Mononuclear cell (primary cell): ENCODE data around the gene PNPO. TPM values are rescaled to one million over a fixed set of nuclear protein-coding genes. Genes with fewer than 3 reads are reported as not detected.
"Not testable (repeated sequence)": the region's sequence is repeated elsewhere in the genome, so short reads cannot be mapped to it uniquely, and the experiment has no call there.

Experiments used
- H3K27me3 ChIP-seq: 2 replicates; pipeline ENCODE4 v1.6.0; 2011; ENCODE audit warnings: low read length, control low read depth; ENCODE audit not compliant: insufficient read depth
- H3K4me1 ChIP-seq: 2 replicates; pipeline ENCODE4 v1.5.1; 2011; ENCODE audit warnings: mild to moderate bottlenecking, low read length, control low read depth; ENCODE audit not compliant: insufficient read depth
- H3K4me3 ChIP-seq: 2 replicates; pipeline ENCODE4 v1.5.1; 2011; ENCODE audit warnings: mild to moderate bottlenecking, low read length, moderate library complexity
- H3K9me3 ChIP-seq: 2 replicates; pipeline ENCODE4 v1.5.1; 2011; ENCODE audit warnings: low read depth, mild to moderate bottlenecking, control low read depth, low read length
- total RNA-seq: library from RNA; depleted of rRNA; stranded (reverse); fragments of >200 nt; gene quantifications from one replicate; pipeline ENCODE4 v1.2.3, GENCODE V29; 2012

Gene PNPO
- total RNA-seq, 1 donor, result 6.6 TPM

DNA sequence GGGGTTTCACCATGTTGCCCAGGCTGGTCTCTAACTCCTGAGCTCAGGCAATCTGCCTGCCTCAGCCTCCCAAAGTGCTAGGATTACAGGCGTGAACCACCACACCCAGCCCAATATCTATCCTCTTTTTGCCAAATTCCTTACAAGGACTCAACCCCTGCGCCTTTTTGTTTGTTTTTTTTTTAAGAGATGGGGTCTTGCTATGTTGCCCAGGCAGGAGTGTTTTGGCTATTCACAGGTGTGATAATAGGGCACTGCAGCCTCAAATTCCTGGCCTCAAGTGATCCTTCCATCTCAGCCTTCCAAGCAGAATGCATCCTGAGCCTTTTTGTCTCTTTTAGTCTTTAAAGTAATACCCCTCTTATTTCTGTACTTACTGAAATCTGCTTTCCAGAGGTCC, 28.3 kb upstream of the PNPO start:
- Histone ChIP-seq H3K4me1 (peaks cover 12% of the 10 kb centered on the region), H3K9me3 (no peaks in the 10 kb centered on the region), H3K4me3 (no peak overlapping the region), H3K27me3 (no peaks in the 10 kb centered on the region)

DNA sequence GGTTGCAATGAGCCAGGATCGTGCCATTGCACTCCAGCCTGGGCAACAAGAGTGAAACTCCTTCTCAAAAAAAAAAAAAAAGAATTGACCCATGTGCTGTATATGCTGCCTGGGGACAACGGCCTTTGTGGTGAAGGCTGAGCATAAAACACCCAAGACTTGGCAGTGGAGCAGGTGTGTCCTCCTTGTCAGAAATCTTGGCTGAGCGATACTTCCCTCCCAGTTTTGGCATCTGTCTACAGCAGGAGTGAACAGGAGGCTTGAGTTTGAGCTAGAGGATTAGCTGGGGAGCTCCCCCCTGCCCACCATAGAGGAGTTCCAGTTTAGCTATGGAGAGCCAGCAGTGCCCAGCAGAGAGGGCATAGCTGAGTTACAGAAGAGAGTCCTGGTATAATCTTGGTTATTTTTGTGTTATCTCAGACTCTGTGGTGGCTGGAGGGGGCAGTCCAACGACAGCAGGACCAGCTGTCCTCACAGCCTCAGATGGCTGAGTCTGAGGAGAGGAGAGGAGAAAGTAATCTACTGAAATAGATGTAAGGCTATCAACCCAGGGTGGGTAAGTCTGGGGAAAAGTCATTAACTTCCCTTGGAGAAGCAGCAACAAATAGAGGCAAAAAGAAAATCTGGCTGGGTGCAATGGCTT, 26.9 kb upstream of the PNPO start:
- no peaks in the 10 kb centered on the region for H3K9me3 ChIP-seq
- H3K4me1 ChIP-seq, result peaks cover 13% of the 10 kb centered on the region

GRCh38 chr17:47915776-47916398, 25.5 kb upstream of the PNPO start:
- Histone ChIP-seq H3K27me3 (no peaks in the 10 kb centered on the region), H3K9me3 (no peaks in the 10 kb centered on the region), H3K4me3 (no peak overlapping the region), H3K4me1 (peaks cover 13% of the 10 kb centered on the region)

More for the DNA sequence above, 26.9 kb upstream of the PNPO start:
- Histone ChIP-seq H3K4me3 (no peak overlapping the region), H3K27me3 (no peaks in the 10 kb centered on the region)

DNA sequence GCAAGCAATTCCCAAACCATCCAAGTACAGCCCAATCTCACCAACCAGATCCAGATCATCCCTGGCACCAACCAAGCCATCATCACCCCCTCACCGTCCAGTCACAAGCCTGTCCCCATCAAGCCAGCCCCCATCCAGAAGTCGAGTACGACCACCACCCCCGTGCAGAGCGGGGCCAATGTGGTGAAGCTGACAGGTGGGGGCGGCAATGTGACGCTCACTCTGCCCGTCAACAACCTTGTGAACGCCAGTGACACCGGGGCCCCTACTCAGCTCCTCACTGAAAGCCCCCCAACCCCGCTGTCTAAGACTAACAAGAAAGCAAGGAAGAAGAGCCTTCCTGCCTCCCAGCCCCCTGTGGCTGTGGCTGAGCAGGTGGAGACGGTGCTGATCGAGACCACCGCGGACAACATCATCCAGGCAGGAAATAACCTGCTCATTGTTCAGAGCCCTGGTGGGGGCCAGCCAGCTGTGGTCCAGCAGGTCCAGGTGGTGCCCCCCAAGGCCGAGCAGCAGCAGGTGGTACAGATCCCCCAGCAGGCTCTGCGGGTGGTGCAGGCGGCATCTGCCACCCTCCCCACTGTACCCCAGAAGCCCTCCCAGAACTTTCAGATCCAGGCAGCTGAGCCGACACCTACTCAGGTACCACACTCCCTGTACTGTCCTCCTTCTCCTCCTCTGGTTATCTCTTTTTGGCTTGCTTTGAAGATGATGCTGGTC, 24.7 kb upstream of the PNPO start:
- H3K4me1 ChIP-seq, result peaks cover 13% of the 10 kb centered on the region
- no peaks in the 10 kb centered on the region for H3K27me3 ChIP-seq
- no peaks in the 10 kb centered on the region for H3K9me3 ChIP-seq
- no peak overlapping the region for H3K4me3 ChIP-seq

- Histone ChIP-seq H3K27me3 (no peaks in the 10 kb centered on the region), H3K4me1 (peaks cover 13% of the 10 kb centered on the region), H3K9me3 (no peaks in the 10 kb centered on the region), H3K4me3 (no peak overlapping the region)
Observed at GRCh38 chr17:47917581-47917980, 23.8 kb upstream of the PNPO start.

GRCh38 chr17:47918006-47918405, 23.4 kb upstream of the PNPO start:
- no peaks in the 10 kb centered on the region for H3K27me3 ChIP-seq
- peaks cover 13% of the 10 kb centered on the region for H3K4me1 ChIP-seq
- no peak overlapping the region for H3K4me3 ChIP-seq
- H3K9me3 ChIP-seq, result no peaks in the 10 kb centered on the region

DNA sequence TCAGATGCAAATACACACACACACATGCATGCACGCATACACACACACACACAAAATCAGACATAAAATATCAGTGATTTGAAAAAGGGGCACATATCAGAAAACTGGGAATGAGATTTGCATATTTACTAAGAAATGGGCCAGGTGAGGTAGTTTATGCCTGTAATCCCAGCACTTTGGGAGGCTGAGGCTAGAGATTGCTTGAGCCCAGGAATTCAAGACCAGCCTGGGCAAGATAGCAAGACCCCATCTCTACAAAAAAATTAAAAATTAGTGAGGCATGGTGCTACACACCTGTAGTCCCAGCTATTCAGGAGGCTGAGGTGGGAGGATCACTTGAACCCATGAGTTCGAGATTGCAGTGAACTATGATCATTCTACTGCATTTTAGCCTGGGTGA, 22.4 kb upstream of the PNPO start:
- no peak overlapping the region for H3K4me3 ChIP-seq
- no peaks in the 10 kb centered on the region for H3K27me3 ChIP-seq
- peaks cover 13% of the 10 kb centered on the region for H3K4me1 ChIP-seq
- no peaks in the 10 kb centered on the region for H3K9me3 ChIP-seq

DNA sequence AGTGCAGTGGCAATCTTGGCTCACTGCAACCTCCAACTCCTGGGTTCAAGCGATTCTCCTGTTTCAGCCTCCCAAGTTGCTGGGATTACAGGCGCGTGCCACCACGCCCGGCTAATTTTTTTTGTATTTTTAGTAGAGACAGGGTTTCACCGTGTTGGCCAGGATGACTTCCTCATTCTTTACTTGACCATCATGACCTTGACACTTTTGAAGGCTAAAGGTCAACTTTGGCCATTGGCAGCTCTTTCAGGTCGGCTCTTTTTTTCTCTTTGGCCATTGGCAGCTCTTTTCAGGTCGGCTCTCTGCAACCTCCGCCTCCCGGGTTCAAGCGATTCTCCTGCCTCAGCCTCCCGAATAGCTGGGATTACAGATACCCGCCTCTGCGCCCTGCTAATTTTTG, 21.5 kb upstream of the PNPO start:
- H3K9me3 ChIP-seq, H3K27me3 ChIP-seq, H3K4me3 ChIP-seq: not testable (repeated sequence)
- H3K4me1 ChIP-seq, result peaks cover 13% of the 10 kb centered on the region

DNA sequence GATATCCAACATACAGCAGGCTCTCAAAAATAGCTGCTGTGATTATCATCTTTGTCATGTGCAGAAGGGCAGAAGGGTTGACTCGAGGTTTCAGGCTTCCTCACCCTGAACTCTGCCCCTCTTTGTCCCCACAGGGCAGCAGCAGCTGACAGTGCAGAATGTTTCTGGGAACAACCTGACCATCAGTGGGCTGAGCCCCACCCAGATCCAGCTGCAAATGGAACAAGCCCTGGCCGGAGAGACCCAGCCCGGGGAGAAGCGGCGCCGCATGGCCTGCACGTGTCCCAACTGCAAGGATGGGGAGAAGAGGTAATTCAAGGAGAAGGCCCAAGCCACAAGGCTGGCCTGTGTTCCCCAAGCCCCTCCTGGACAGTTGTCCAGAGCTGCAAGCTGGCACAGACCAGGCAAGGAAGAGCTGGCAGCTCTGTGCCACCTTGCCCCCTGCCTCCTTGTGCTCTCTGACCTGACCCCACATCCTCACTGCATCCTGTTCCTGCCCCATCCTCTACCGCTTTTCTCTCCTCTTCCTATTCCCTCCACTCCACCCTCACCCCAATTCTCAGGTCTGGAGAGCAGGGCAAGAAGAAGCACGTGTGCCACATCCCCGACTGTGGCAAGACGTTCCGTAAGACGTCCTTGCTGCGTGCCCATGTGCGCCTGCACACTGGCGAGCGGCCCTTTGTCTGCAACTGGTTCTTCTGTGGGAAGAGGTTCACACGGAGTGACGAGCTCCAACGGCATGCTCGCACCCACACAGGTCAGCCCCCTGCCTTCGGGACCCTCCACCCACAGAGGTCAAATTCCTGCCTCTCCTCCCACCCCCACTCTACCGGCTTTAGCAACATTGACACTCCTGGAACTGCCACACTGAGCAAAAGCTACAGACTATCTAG, 16.3 kb upstream of the PNPO start:
- Histone ChIP-seq H3K27me3 (no peaks in the 10 kb centered on the region), H3K4me3 (no peak overlapping the region), H3K4me1 (no peaks in the 10 kb centered on the region), H3K9me3 (no peaks in the 10 kb centered on the region)

GRCh38 chr17:47925678-47925988, 15.7 kb upstream of the PNPO start:
- Histone ChIP-seq H3K4me1 (no peaks in the 10 kb centered on the region), H3K4me3 (no peak overlapping the region), H3K9me3 (no peaks in the 10 kb centered on the region)

GRCh38 chr17:47927821-47928400, 13.5 kb upstream of the PNPO start:
- no peak overlapping the region for H3K4me3 ChIP-seq
- no peaks in the 10 kb centered on the region for H3K9me3 ChIP-seq
- H3K4me1 ChIP-seq, result no peaks in the 10 kb centered on the region
- H3K27me3 ChIP-seq, result no peaks in the 10 kb centered on the region

More at GRCh38 chr17:47925678-47925988, 15.7 kb upstream of the PNPO start:
- H3K27me3 ChIP-seq, result no peaks in the 10 kb centered on the region

DNA sequence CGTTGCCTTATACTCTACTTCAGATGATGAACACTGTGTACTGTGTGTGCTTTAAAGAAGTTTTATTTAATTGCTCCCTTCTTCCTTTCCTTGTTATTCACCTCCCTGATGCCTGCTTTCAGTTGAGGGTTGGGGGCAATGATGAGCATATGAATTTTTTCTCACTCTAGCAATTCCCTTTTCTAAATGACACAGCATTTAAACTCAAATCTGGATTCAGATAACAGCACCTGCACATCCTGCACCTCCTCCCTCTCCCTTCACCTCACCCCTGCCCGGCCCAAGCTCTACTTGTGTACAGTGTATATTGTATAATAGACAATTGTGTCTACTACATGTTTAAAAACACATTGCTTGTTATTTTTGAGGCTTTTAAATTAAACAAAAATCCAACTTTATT, 13.0 kb upstream of the PNPO start:
- Histone ChIP-seq H3K4me3 (no peak overlapping the region), H3K4me1 (no peaks in the 10 kb centered on the region), H3K27me3 (no peaks in the 10 kb centered on the region), H3K9me3 (no peaks in the 10 kb centered on the region)

- no peak overlapping the region for H3K4me3 ChIP-seq
- no peaks in the 10 kb centered on the region for H3K9me3 ChIP-seq
- H3K4me1 ChIP-seq, result no peaks in the 10 kb centered on the region
- H3K27me3 ChIP-seq, result no peaks in the 10 kb centered on the region
Observed at GRCh38 chr17:47929218-47930000, 12.0 kb upstream of the PNPO start.

GRCh38 chr17:47931848-47932247, 9.5 kb upstream of the PNPO start:
- Histone ChIP-seq H3K4me3 (no peak overlapping the region), H3K27me3 (no peaks in the 10 kb centered on the region), H3K4me1 (no peaks in the 10 kb centered on the region), H3K9me3 (no peaks in the 10 kb centered on the region)
